Measurements from ENCODE around the gene FGR. TPM values are rescaled to one million over a fixed set of nuclear protein-coding genes. Genes with fewer than 3 reads are reported as not detected.

Gene FGR
- total and polyA plus RNA-seq, 2 donors (not counting 1 experiment from before 2014, with no cell fraction given) = 57.0 to 295 TPM

- Histone ChIP-seq H3K4me2 (replicated peaks; ENCODE audit: low read depth, low read length, poor library complexity, severe bottlenecking) (peak within 1 kb of the TSS; percentile 92), H3K27ac (ENCODE audit: low read length in 2 of 2) (peak within 1 kb of the TSS; percentile 84 to 89), H4K20me1 (ENCODE audit: control insufficient read depth, insufficient read depth, low read length, poor library complexity, severe bottlenecking) (no peaks in the 10 kb centered on the region), H3K79me2 (ENCODE audit: control insufficient read depth, insufficient read depth, low read length) (peaks cover 15% of the 10 kb centered on the region), H3K9me3 (ENCODE audit: control extremely low read depth in 1 of 3, control insufficient read depth in 2 of 3, insufficient read depth in 1 of 3, low read length in 2 of 3) (no peaks in the 10 kb centered on the region), H3K27me3 (replicated peaks in 1 of 4; ENCODE audit: control extremely low read depth in 1 of 4, control insufficient read depth in 3 of 4, insufficient read depth in 4 of 4, low read length in 3 of 4) (no peaks in the 10 kb centered on the region), H3K4me3 (ENCODE audit: control extremely low read depth in 1 of 5, extremely low read depth in 1 of 5, insufficient read depth in 1 of 5, low read depth in 2 of 5, low read length in 4 of 5) (peak within 1 kb of the TSS; percentile 59 to 85 (median 75)), H3K36me3 (replicated peaks in 1 of 2; ENCODE audit: control extremely low read depth in 1 of 2, control insufficient read depth in 1 of 2, extremely low read depth in 1 of 2, insufficient read depth in 2 of 2, low read length in 1 of 2) (no peaks in the 10 kb centered on the region), H3K9ac (ENCODE audit: low read length) (peak within 1 kb of the TSS; percentile 75), H3K4me1 (ENCODE audit: control insufficient read depth in 2 of 2, insufficient read depth in 2 of 2, low read length in 2 of 2) (peaks cover 14 to 24% of the 10 kb centered on the region in 2 donors), H2AFZ (ENCODE audit: insufficient read depth, low read depth, low read length, poor library complexity, severe bottlenecking) (peak within 1 kb of the TSS; percentile 91)
- Mint-ChIP-seq H3K27ac (peak within 1 kb of the TSS; percentile 97), H3K27me3 (no peaks in the 10 kb centered on the region), H3K4me3 (peak within 1 kb of the TSS; percentile 93), H3K4me1 (peaks cover 26% of the 10 kb centered on the region), H3K9me3 (ENCODE audit: insufficient read depth) (no peaks in the 10 kb centered on the region)
- WGBS (ENCODE audit: insufficient coverage) = 0% methylated on average over 10 of the region's 10 CpGs
- TF ChIP-seq CTCF (IDR thresholded peaks at IDR 0.05) (peak; percentile 45), EZH2 (IDR thresholded peaks at IDR 0.05; ENCODE audit: borderline replicate concordance, insufficient read depth, low read depth, low read length, poor library complexity, severe bottlenecking) (no peak)
- ChIA-PET CTCF (interaction anchor here (1.0 to 4.1 kb wide), 18 partner anchors 9 to 374 kb away, joined by 3 to 65 read pairs (median 5); partner anchors contain the start of genes AHDC1, FAM76A and STX12), POLR2A (interaction anchor here (0.5 to 1.4 kb wide), 4 partner anchors 47 to 664 kb away, joined by 3 to 11 read pairs (median 6); partner anchors contain the start of gene FAM76A)
- ATAC-seq (ENCODE audit: low read depth) (peak; percentile 90), DNase-seq (peak; percentile 83)
- intact Hi-C loops (cut with micrococcal nuclease) = loop anchor here (1.0 kb wide), 2 partner anchors 53 to 101 kb away; partner anchors contain the start of genes FAM76A and STX12
These were observed 37.2 kb upstream of the FGR start, which contains the start of gene IFI6 for GRCh38 chr1:27671964-27672749. Gene IFI6 (minus strand): TSS chr1:27672192. CDS start chr1:27669314, 2,878 bp downstream.
